Liver (tissue), 9 donors: ENCODE data around the gene ADCY10. TPM values are rescaled to one million over a fixed set of nuclear protein-coding genes. Genes with fewer than 3 reads are reported as not detected.

ENCODE experiments used
- DNase-seq: peaks from one replicate; pipeline ENCODE4 v3.0.0-alpha.2; 2017; ENCODE audit warnings: low spot score
- H3K27ac ChIP-seq, 2 donors: one replicate each; pipeline ENCODE4 v1.7.0; 2013; ENCODE audit warnings: inconsistent platforms in 2 of 2, low read length in 2 of 2, control low read depth in 1 of 2, low read depth in 1 of 2, mild to moderate bottlenecking in 1 of 2
- H3K27me3 ChIP-seq, 4 donors: one replicate each; pipeline versions ENCODE4 v1.6.1 to v1.7.0; 2013; ENCODE audit warnings: low read length in 3 of 4, inconsistent platforms in 1 of 4, mild to moderate bottlenecking in 1 of 4, moderate library complexity in 1 of 4; ENCODE audit not compliant: control insufficient read depth in 4 of 4, insufficient read depth in 4 of 4
- H3K36me3 ChIP-seq, 4 donors: one replicate each; pipeline versions ENCODE4 v1.6.1 to v1.7.0; 2013; ENCODE audit warnings: low read length in 3 of 4, mild to moderate bottlenecking in 3 of 4, low read depth in 1 of 4, moderate library complexity in 1 of 4; ENCODE audit not compliant: control insufficient read depth in 4 of 4, insufficient read depth in 3 of 4
- H3K4me1 ChIP-seq, 4 donors: one replicate each; pipeline versions ENCODE4 v1.6.1 to v1.7.0; 2013; ENCODE audit warnings: low read length in 3 of 4, mild to moderate bottlenecking in 3 of 4, moderate library complexity in 1 of 4; ENCODE audit not compliant: control insufficient read depth in 4 of 4, insufficient read depth in 4 of 4
- H3K4me3 ChIP-seq, 3 donors: one replicate each; pipeline versions ENCODE4 v1.6.1 to v1.7.0; 2013; ENCODE audit warnings: low read length in 3 of 3, control low read depth in 1 of 3, low read depth in 1 of 3, mild to moderate bottlenecking in 1 of 3
- H3K9ac ChIP-seq, 2 donors: one replicate each; pipeline ENCODE4 v1.7.0; 2013; ENCODE audit warnings: low read length in 2 of 2, mild to moderate bottlenecking in 2 of 2, moderate library complexity in 2 of 2, control low read depth in 1 of 2, low read depth in 1 of 2
- H3K9me3 ChIP-seq, 4 donors: one replicate each; pipeline versions ENCODE4 v1.6.1 to v1.7.0; 2013; ENCODE audit warnings: low read length in 3 of 4; ENCODE audit not compliant: control insufficient read depth in 4 of 4
- ATF3 ChIP-seq: IDR thresholded peaks from 2 replicates; pipeline ENCODE4 v1.6.1; 2016; ENCODE audit warnings: antibody characterized with exemption
- CTCF ChIP-seq: fragments of 150-350 bp; IDR thresholded peaks from 2 replicates; pipeline ENCODE4 v1.5.1; 2017; ENCODE audit warnings: improper control_type of control experiment, low read depth, low read length; ENCODE audit not compliant: missing input control
- EGR1 ChIP-seq, 2 donors: IDR thresholded peaks; 2 replicates each; pipeline ENCODE4 v1.6.1; 2016 to 2018; ENCODE audit warnings: antibody characterized with exemption in 2 of 2, low read depth in 2 of 2
- FOXA1 ChIP-seq: IDR thresholded peaks from 2 replicates; pipeline ENCODE4 v1.6.1; 2016; ENCODE audit warnings: antibody characterized with exemption
- FOXA2 ChIP-seq: IDR thresholded peaks from 2 replicates; pipeline ENCODE4 v1.6.1; 2016; ENCODE audit warnings: antibody characterized with exemption
- GABPA ChIP-seq, 2 donors: IDR thresholded peaks in 1 of 2; conservative IDR thresholded peaks in 1 of 2; 2 replicates each; pipeline ENCODE4 v1.6.1; 2016; ENCODE audit warnings: antibody characterized with exemption in 2 of 2, mild to moderate bottlenecking in 1 of 2, moderate library complexity in 1 of 2
- HNF4A ChIP-seq, 2 donors: conservative IDR thresholded peaks; 2 replicates each; pipeline ENCODE4 v1.6.1; 2016; ENCODE audit warnings: antibody characterized with exemption in 2 of 2, mild to moderate bottlenecking in 2 of 2
- HNF4G ChIP-seq: IDR thresholded peaks from 2 replicates; pipeline ENCODE4 v1.6.1; 2016; ENCODE audit warnings: antibody characterized with exemption
- JUND ChIP-seq, 2 donors: IDR thresholded peaks; 2 replicates each; pipeline ENCODE4 v1.6.1; 2016; ENCODE audit warnings: antibody characterized with exemption in 2 of 2
- NR2F2 ChIP-seq: IDR thresholded peaks from 2 replicates; pipeline ENCODE4 v1.6.1; 2016; ENCODE audit warnings: antibody characterized with exemption
- RAD21 ChIP-seq, 2 donors: IDR thresholded peaks; 2 replicates each; pipeline ENCODE4 v1.6.1; 2016; ENCODE audit warnings: antibody characterized with exemption in 2 of 2, mild to moderate bottlenecking in 2 of 2
- REST ChIP-seq: IDR thresholded peaks from 2 replicates; pipeline ENCODE4 v1.6.1; 2016; ENCODE audit warnings: antibody characterized with exemption, mild to moderate bottlenecking
- RXRA ChIP-seq, 2 donors: IDR thresholded peaks; 2 replicates each; pipeline ENCODE4 v1.6.1; 2017 to 2018; ENCODE audit warnings: antibody characterized with exemption in 2 of 2, mild to moderate bottlenecking in 1 of 2
- SP1 ChIP-seq: IDR thresholded peaks from 2 replicates; pipeline ENCODE4 v1.6.1; 2018; ENCODE audit warnings: antibody characterized with exemption, mild to moderate bottlenecking
- TAF1 ChIP-seq: conservative IDR thresholded peaks from 2 replicates; pipeline ENCODE4 v1.6.1; 2016; ENCODE audit warnings: antibody characterized with exemption, mild to moderate bottlenecking
- YY1 ChIP-seq: IDR thresholded peaks from 2 replicates; pipeline ENCODE4 v1.6.1; 2016; ENCODE audit warnings: antibody characterized with exemption, mild to moderate bottlenecking
- WGBS: extraction: QIAGEN DNeasy Blood & Tissue Kit; methylation state at CpG from one replicate; pipeline ENCODE4 v1.1.7; 2013; 5-methylcytosine and 5-hydroxymethylcytosine counted together
- polyA plus RNA-seq, 2 donors: library from polyadenylated mRNA; stranded (reverse) in 1 of 2; unstranded in 1 of 2; fragments of 200-250 nt in 1 of 2; fragments of >200 nt in 1 of 2; fragmentation: Nextera tagmentation in 1 of 2; extraction: Ambion mirVana in 1 of 2; gene quantifications; one replicate each; pipeline versions ENCODE4 v1.2.1 to v1.2.3, GENCODE V29; 2013 to 2015
- total RNA-seq, 2 donors: library from RNA; depleted of rRNA; stranded (reverse); fragments of >200 nt; gene quantifications; one replicate each; pipeline ENCODE4 v1.2.3, GENCODE V29; 2014
- TF ChIP-seq, protein P1 (sequence below): IDR thresholded peaks from 2 replicates; pipeline ENCODE4 v1.6.1; 2016; ENCODE audit warnings: antibody characterized with exemption
- TF ChIP-seq, protein P2 (sequence below): IDR thresholded peaks from 2 replicates; pipeline ENCODE4 v1.6.1; 2016; ENCODE audit warnings: antibody characterized with exemption
- donor health status: healthy.
- donor health status: healthy.
- donor health status: healthy.
- donor health status: healthy.
- donor health status: healthy.

ADCY10 gene
- total and polyA plus RNA-seq, 4 donors = 0.89 to 4.7 (median 2.3) TPM

DNA sequence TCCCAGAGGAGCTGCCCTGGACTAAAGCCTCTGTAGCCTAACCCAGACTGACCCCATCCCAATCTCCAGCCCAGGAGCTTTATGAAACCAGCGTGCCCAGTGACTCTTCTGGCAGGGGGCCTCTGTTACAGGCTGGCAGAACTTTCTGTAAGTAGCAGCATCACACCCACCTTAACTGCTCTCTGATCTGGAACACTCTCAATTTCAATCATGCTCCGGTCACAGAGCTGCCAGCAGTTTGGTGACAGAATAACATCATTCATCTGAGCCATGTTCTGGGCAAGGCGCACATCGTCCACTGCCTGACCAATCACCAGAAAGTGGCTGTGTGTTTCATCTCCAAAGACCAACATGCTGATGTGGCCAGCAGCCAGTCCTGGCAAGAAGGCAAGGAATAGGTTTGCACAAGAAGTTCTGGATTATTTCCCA is 14.7 kb downstream of the ADCY10 start:
- no peak overlapping the region for H3K4me3 ChIP-seq
- peak overlapping the region; percentile 63 to 76 for H3K27ac ChIP-seq
- WGBS = 27% methylated on average over 4 of the region's 4 CpGs
- no peaks in the 10 kb centered on the region for H3K27me3 ChIP-seq
- H3K9ac ChIP-seq = no peak overlapping the region
- TF ChIP-seq, protein P1, sequence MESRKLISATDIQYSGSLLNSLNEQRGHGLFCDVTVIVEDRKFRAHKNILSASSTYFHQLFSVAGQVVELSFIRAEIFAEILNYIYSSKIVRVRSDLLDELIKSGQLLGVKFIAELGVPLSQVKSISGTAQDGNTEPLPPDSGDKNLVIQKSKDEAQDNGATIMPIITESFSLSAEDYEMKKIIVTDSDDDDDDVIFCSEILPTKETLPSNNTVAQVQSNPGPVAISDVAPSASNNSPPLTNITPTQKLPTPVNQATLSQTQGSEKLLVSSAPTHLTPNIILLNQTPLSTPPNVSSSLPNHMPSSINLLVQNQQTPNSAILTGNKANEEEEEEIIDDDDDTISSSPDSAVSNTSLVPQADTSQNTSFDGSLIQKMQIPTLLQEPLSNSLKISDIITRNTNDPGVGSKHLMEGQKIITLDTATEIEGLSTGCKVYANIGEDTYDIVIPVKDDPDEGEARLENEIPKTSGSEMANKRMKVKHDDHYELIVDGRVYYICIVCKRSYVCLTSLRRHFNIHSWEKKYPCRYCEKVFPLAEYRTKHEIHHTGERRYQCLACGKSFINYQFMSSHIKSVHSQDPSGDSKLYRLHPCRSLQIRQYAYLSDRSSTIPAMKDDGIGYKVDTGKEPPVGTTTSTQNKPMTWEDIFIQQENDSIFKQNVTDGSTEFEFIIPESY = peak; percentile 67
- TF ChIP-seq EGR1 (IDR thresholded peaks at IDR 0.05; ENCODE audit: low read depth in 2 of 2) (no peak), CTCF (no peak), RXRA (IDR thresholded peaks at IDR 0.05) (peak; percentile 59 to 84), HNF4A (conservative IDR thresholded peaks at IDR 0.05) (peak; percentile 51 to 78), HNF4G (no peak), SP1 (peak; percentile 69), RAD21 (IDR thresholded peaks at IDR 0.05) (peak; percentile 52 to 68), JUND (IDR thresholded peaks at IDR 0.05) (peak; percentile 21 to 47), ATF3 (no peak), GABPA (IDR thresholded peaks at IDR 0.05 in 1 of 2, conservative IDR thresholded peaks at IDR 0.05 in 1 of 2) (no peak), YY1 (peak; percentile 77), FOXA2 (peak; percentile 83), TAF1 (no peak), FOXA1 (peak; percentile 53), REST (peak; percentile 12), NR2F2 (no peak)
- TF ChIP-seq, protein P2, sequence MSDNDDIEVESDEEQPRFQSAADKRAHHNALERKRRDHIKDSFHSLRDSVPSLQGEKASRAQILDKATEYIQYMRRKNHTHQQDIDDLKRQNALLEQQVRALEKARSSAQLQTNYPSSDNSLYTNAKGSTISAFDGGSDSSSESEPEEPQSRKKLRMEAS = peak; percentile 73
- H3K4me1 ChIP-seq = peaks cover 0 to 17% (median 12%) of the 10 kb centered on the region in 4 donors
- no peaks in the 10 kb centered on the region for H3K36me3 ChIP-seq
- no peak for DNase-seq
- H3K9me3 ChIP-seq = no peaks in the 10 kb centered on the region
